Measurements from ENCODE around the gene PACRG.

The PACRG gene

DNA sequence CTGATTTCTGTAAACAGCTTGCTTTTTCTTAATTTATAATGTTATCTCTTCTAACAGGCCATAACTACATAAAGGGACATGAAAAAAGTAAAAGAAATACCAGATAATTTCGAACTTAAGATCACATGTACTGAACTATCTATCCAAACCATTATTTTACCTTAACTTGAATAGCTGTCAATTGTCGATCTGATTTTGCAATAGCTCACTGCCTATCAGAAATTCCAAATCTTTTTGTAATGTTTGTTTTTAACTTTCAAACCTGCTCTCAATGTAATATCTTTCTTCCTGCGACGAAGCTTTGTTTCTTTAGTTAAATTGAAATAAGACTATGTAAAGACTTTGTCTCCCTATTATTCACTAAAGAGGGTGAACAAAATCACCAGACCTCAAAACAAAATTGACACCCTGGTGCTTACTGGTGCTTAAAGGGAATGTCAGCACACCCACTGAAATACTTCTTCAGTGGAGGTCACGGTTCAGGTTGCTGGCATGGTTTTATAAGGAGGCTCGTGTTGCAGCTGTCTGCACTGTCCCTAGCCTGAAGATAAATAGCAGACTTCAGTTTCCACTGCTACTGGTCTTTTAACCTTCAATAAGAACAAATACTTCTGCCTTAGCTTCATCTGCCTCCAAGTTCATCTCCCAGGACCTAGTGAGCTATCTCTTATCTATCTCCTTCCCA lies 569.2 kb downstream of the PACRG start:
- no CpG with 5 or more reads among the region's 6 CpGs for WGBS (ENCODE audit: extremely low coverage, insufficient coverage, low lambda C conversion rate)
- no peak overlapping the region for H3K4me3 ChIP-seq (ENCODE audit: low read length)
- DNase-seq: no peak
- no peak overlapping the region for H4K5ac ChIP-seq (ENCODE audit: low read length)
- no peak overlapping the region for H3K27ac ChIP-seq (ENCODE audit: low read depth, low read length)
- H3K36me3 ChIP-seq (ENCODE audit: control insufficient read depth, insufficient read depth, low read length): no peaks in the 10 kb centered on the region
- no peak overlapping the region for H2BK120ac ChIP-seq (ENCODE audit: low read depth, low read length)
- no peaks in the 10 kb centered on the region for H3K79me2 ChIP-seq (ENCODE audit: control insufficient read depth, insufficient read depth, low read length)
- no peak overlapping the region for H3K18ac ChIP-seq (ENCODE audit: low read length)
- H3K79me1 ChIP-seq (ENCODE audit: low read length): no peaks in the 10 kb centered on the region
- H3K23ac ChIP-seq (ENCODE audit: low read length): no peak overlapping the region
- H2AK5ac ChIP-seq (ENCODE audit: low read length): no peak overlapping the region
- no peak overlapping the region for H2BK5ac ChIP-seq (ENCODE audit: low read length)
- H3K27me3 ChIP-seq (ENCODE audit: insufficient read depth, low read length, poor library complexity): no peaks in the 10 kb centered on the region
- no peak overlapping the region for H3K4me2 ChIP-seq (ENCODE audit: low read length)
- no peak overlapping the region for H3K56ac ChIP-seq (ENCODE audit: low read length)
- no peak overlapping the region for H4K8ac ChIP-seq (ENCODE audit: low read depth, low read length)
- H3K4ac ChIP-seq (ENCODE audit: low read depth, low read length): no peak overlapping the region
- no peak overlapping the region for H3K9ac ChIP-seq (ENCODE audit: low read length)
- H3K4me1 ChIP-seq (ENCODE audit: control insufficient read depth, low read depth, low read length): no peaks in the 10 kb centered on the region
- H2BK15ac ChIP-seq (replicated peaks; ENCODE audit: low read depth): no peak overlapping the region

GRCh38 chr6:163298079-163298830 lies 570.5 kb downstream of the PACRG start:
- Histone ChIP-seq H2BK120ac (ENCODE audit: low read depth, low read length) (no peak overlapping the region), H3K79me1 (ENCODE audit: low read length) (no peaks in the 10 kb centered on the region), H4K8ac (ENCODE audit: low read depth, low read length) (no peak overlapping the region), H4K5ac (ENCODE audit: low read length) (no peak overlapping the region), H2BK5ac (ENCODE audit: low read length) (no peak overlapping the region), H3K9ac (ENCODE audit: low read length) (no peak overlapping the region), H3K4me2 (ENCODE audit: low read length) (no peak overlapping the region), H3K4ac (ENCODE audit: low read depth, low read length) (no peak overlapping the region), H3K4me1 (ENCODE audit: control insufficient read depth, low read depth, low read length) (no peaks in the 10 kb centered on the region), H2AK5ac (ENCODE audit: low read length) (no peak overlapping the region), H3K27me3 (ENCODE audit: insufficient read depth, low read length, poor library complexity) (no peaks in the 10 kb centered on the region), H2BK15ac (replicated peaks; ENCODE audit: low read depth) (no peak overlapping the region), H3K36me3 (ENCODE audit: control insufficient read depth, insufficient read depth, low read length) (no peaks in the 10 kb centered on the region), H3K79me2 (ENCODE audit: control insufficient read depth, insufficient read depth, low read length) (no peaks in the 10 kb centered on the region), H3K56ac (ENCODE audit: low read length) (no peak overlapping the region), H3K4me3 (ENCODE audit: low read length) (no peak overlapping the region), H3K27ac (ENCODE audit: low read depth, low read length) (no peak overlapping the region), H3K18ac (ENCODE audit: low read length) (no peak overlapping the region), H3K23ac (ENCODE audit: low read length) (no peak overlapping the region)
- DNase-seq: no peak
- no CpG with 5 or more reads among the region's 5 CpGs for WGBS (ENCODE audit: extremely low coverage, insufficient coverage, low lambda C conversion rate)

- no peak overlapping the region for H2BK15ac ChIP-seq (replicated peaks; ENCODE audit: low read depth)
- no peaks in the 10 kb centered on the region for H3K79me1 ChIP-seq (ENCODE audit: low read length)
- no peak for DNase-seq
- no peak overlapping the region for H3K4me2 ChIP-seq (ENCODE audit: low read length)
- H3K23ac ChIP-seq (ENCODE audit: low read length): no peak overlapping the region
- no peaks in the 10 kb centered on the region for H3K36me3 ChIP-seq (ENCODE audit: control insufficient read depth, insufficient read depth, low read length)
- no peaks in the 10 kb centered on the region for H3K4me1 ChIP-seq (ENCODE audit: control insufficient read depth, low read depth, low read length)
- H2BK5ac ChIP-seq (ENCODE audit: low read length): no peak overlapping the region
- H2BK120ac ChIP-seq (ENCODE audit: low read depth, low read length): no peak overlapping the region
- no peak overlapping the region for H3K27ac ChIP-seq (ENCODE audit: low read depth, low read length)
- H3K79me2 ChIP-seq (ENCODE audit: control insufficient read depth, insufficient read depth, low read length): no peaks in the 10 kb centered on the region
- no peak overlapping the region for H3K4ac ChIP-seq (ENCODE audit: low read depth, low read length)
- H4K8ac ChIP-seq (ENCODE audit: low read depth, low read length): no peak overlapping the region
- no peak overlapping the region for H4K5ac ChIP-seq (ENCODE audit: low read length)
- no peak overlapping the region for H3K4me3 ChIP-seq (ENCODE audit: low read length)
- no peaks in the 10 kb centered on the region for H3K27me3 ChIP-seq (ENCODE audit: insufficient read depth, low read length, poor library complexity)
- no peak overlapping the region for H2AK5ac ChIP-seq (ENCODE audit: low read length)
- no CpG with 5 or more reads among the region's 17 CpGs for whole genome bisulfite sequencing (ENCODE audit: extremely low coverage, insufficient coverage, low lambda C conversion rate)
- H3K9ac ChIP-seq (ENCODE audit: low read length): no peak overlapping the region
- H3K18ac ChIP-seq (ENCODE audit: low read length): no peak overlapping the region
- H3K56ac ChIP-seq (ENCODE audit: low read length): no peak overlapping the region
These were observed 573.1 kb downstream of the PACRG start for GRCh38 chr6:163300838-163301237.

GRCh38 chr6:163301726-163302635 lies 574.2 kb downstream of the PACRG start:
- Histone ChIP-seq H2BK15ac (replicated peaks; ENCODE audit: low read depth) (no peak overlapping the region), H3K36me3 (ENCODE audit: control insufficient read depth, insufficient read depth, low read length) (no peaks in the 10 kb centered on the region), H3K79me2 (ENCODE audit: control insufficient read depth, insufficient read depth, low read length) (no peaks in the 10 kb centered on the region), H3K4me1 (ENCODE audit: control insufficient read depth, low read depth, low read length) (no peaks in the 10 kb centered on the region), H2AK5ac (ENCODE audit: low read length) (no peak overlapping the region), H4K5ac (ENCODE audit: low read length) (no peak overlapping the region), H3K18ac (ENCODE audit: low read length) (no peak overlapping the region), H3K9ac (ENCODE audit: low read length) (no peak overlapping the region), H3K56ac (ENCODE audit: low read length) (no peak overlapping the region), H3K4me3 (ENCODE audit: low read length) (no peak overlapping the region), H2BK5ac (ENCODE audit: low read length) (no peak overlapping the region), H4K8ac (ENCODE audit: low read depth, low read length) (no peak overlapping the region), H3K27me3 (ENCODE audit: insufficient read depth, low read length, poor library complexity) (no peaks in the 10 kb centered on the region), H3K4me2 (ENCODE audit: low read length) (no peak overlapping the region), H2BK120ac (ENCODE audit: low read depth, low read length) (no peak overlapping the region), H3K23ac (ENCODE audit: low read length) (no peak overlapping the region), H3K79me1 (ENCODE audit: low read length) (no peaks in the 10 kb centered on the region), H3K27ac (ENCODE audit: low read depth, low read length) (no peak overlapping the region), H3K4ac (ENCODE audit: low read depth, low read length) (no peak overlapping the region)
- WGBS (ENCODE audit: extremely low coverage, insufficient coverage, low lambda C conversion rate): no CpG with 5 or more reads among the region's 8 CpGs
- DNase-seq: no peak

- no peak for DNase-seq
- Histone ChIP-seq H3K79me2 (ENCODE audit: control insufficient read depth, insufficient read depth, low read length) (no peaks in the 10 kb centered on the region), H3K4me2 (ENCODE audit: low read length) (no peak overlapping the region), H3K4ac (ENCODE audit: low read depth, low read length) (no peak overlapping the region), H3K27me3 (ENCODE audit: insufficient read depth, low read length, poor library complexity) (no peaks in the 10 kb centered on the region), H3K56ac (ENCODE audit: low read length) (no peak overlapping the region), H3K79me1 (ENCODE audit: low read length) (no peaks in the 10 kb centered on the region), H4K5ac (ENCODE audit: low read length) (no peak overlapping the region), H2BK5ac (ENCODE audit: low read length) (no peak overlapping the region), H2BK15ac (replicated peaks; ENCODE audit: low read depth) (no peak overlapping the region), H4K8ac (ENCODE audit: low read depth, low read length) (no peak overlapping the region), H3K4me1 (ENCODE audit: control insufficient read depth, low read depth, low read length) (no peaks in the 10 kb centered on the region), H3K4me3 (ENCODE audit: low read length) (no peak overlapping the region), H2AK5ac (ENCODE audit: low read length) (no peak overlapping the region), H3K36me3 (ENCODE audit: control insufficient read depth, insufficient read depth, low read length) (no peaks in the 10 kb centered on the region), H2BK120ac (ENCODE audit: low read depth, low read length) (no peak overlapping the region), H3K18ac (ENCODE audit: low read length) (no peak overlapping the region), H3K23ac (ENCODE audit: low read length) (no peak overlapping the region), H3K27ac (ENCODE audit: low read depth, low read length) (no peak overlapping the region), H3K9ac (ENCODE audit: low read length) (no peak overlapping the region)
- WGBS (ENCODE audit: extremely low coverage, insufficient coverage, low lambda C conversion rate): no CpG with 5 or more reads among the region's 9 CpGs
These were observed 575.0 kb downstream of the PACRG start for GRCh38 chr6:163302747-163303146.

All from mesendoderm (in vitro differentiated cells).